NB4 (cell line): ENCODE measurements around the gene PEX26.

Experiments used
- CTCF ChIP-seq: IDR thresholded peaks from one replicate; pipeline ENCODE4 v1.5.1; 2012; ENCODE audit warnings: low read depth, low read length
- POLR2A ChIP-seq: IDR thresholded peaks from 2 replicates; pipeline ENCODE4 v1.6.1; 2011; ENCODE audit warnings: mild to moderate bottlenecking; ENCODE audit not compliant: insufficient read length; ENCODE audit errors: extremely low read depth

GRCh38 chr22:18075101-18075719 lies 2.6 kb upstream of the PEX26 start:
- TF ChIP-seq POLR2A (no peak), CTCF (no peak)
